Cardiac fibroblast (primary cell): ENCODE measurements around the gene PILRB.
"Not testable (repeated sequence)": the region's sequence is repeated elsewhere in the genome, so short reads cannot be mapped to it uniquely, and the experiment has no call there.

ENCODE experiments used
- DNase-seq, 2 donors: peaks; one replicate each; pipeline versions ENCODE4 v3.0.0 to v3.0.0-alpha.2; 2010; ENCODE audit warnings: low read depth in 2 of 2
- H3K4me3 ChIP-seq, 2 donors: replicated peaks in 1 of 2; 1 replicate in 1 of 2; 2 replicates in 1 of 2; pipeline ENCODE4 v1.5.1; 2011; ENCODE audit warnings: low read depth in 2 of 2, low read length in 2 of 2, mild to moderate bottlenecking in 2 of 2, moderate library complexity in 1 of 2
- CTCF ChIP-seq: IDR thresholded peaks from one replicate; pipeline ENCODE4 v1.5.1; 2011; ENCODE audit warnings: low read depth, mild to moderate bottlenecking, low read length, inconsistent platforms

The PILRB gene

GRCh38 chr7:100358027-100358856, at the start of gene PILRB:
TSS of gene PILRB (plus strand) at chr7:100358117. CDS start at chr7:100358303, 186 bp downstream.
- TF ChIP-seq CTCF, result peak; percentile 12
- DNase-seq, result no peak
- no peak within 1 kb of the TSS for H3K4me3 ChIP-seq

DNA sequence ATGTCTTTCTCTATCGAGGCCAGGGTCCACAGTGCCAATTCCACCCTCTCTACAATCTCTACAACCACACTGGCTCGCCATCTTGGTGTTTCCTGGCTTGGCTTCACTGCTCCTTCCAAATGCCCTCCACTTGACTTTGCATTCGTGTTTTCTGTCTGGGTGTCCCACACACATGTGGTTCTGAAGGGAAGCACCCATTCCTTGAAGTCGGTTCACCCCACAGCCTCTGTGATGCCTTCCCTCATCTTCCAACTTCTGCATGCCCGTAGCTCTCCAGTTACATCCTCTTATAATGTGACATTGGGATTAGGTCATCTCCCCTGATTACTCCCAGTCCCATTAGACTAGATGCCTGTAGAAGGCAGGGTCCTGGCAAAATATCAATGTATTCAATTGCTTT, 39.6 kb upstream of the PILRB start:
- not testable (repeated sequence) for H3K4me3 ChIP-seq, DNase-seq

- DNase-seq, H3K4me3 ChIP-seq: not testable (repeated sequence)
Observed at GRCh38 chr7:100321648-100322047, 36.3 kb upstream of the PILRB start.

DNA sequence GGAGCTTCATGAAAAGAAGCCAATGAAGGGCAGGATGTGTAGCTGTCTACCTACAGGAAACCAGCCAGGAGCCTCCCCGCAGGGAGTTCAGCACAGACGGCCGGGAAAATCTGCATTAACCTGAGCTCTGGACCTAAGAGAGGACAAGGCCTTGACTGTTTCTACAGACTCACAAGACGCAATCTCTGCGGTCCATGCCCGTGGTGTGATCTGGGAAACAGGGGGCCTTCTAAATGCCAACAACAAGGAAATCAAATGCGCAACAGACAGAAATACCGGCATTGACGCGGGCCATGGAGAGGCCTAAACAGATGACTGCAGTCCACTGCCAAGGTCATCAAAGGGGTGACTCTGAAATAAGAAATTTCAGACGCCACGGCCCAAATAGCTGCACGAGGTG, 33.7 kb upstream of the PILRB start:
- DNase-seq, H3K4me3 ChIP-seq: not testable (repeated sequence)

- H3K4me3 ChIP-seq, DNase-seq: not testable (repeated sequence)
Observed at GRCh38 chr7:100325671-100326070, 32.2 kb upstream of the PILRB start.

- not testable (repeated sequence) for H3K4me3 ChIP-seq, DNase-seq
Observed at GRCh38 chr7:100326914-100327313, 31.0 kb upstream of the PILRB start.

DNA sequence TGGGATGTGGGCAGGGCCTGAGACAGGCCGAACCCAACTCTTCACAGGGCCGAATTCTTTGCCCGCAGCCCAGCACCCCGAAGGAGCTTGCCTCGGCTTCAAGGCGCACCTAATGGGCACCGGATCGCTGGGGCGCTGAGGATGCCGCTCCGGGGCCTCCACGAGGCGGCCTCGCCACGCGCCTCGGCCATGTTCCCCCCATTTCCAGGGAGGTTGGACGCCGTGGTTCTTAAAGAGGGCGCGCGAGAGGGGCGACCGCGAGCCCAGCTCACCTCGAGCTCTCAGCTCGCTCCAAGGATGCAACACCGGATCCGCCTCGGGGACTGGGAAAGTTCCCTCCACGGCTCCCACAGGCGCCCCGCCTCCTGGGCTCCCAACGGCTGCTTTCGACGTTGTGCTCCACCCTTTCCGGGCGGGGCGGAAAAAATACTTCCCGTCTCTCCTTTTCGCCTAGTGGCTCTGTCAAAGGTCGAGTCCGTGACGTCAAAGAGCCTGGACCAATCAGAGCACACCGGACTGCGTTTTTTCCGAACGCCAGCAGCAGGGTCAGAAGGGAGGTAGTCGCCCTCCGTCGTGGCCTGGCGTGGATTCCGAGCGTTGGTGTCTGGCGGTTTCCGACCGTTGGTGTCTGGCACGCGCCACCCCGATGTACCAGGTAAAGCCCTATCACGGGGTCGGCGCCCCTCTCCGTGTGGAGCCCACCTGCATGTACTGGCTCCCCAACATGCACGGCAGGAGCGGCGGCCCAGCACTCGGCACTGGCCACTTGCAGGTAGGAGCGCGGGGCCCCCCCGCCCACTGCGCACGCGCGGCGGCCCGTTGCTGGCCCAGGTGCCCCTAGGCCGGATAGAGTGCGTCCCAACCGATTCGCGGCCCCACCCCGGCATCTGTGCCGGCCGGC, 22.1 kb upstream of the PILRB start:
- DNase-seq, result peak; percentile 94 to 95
- H3K4me3 ChIP-seq, result peak overlapping the region; percentile 67 to 72

DNA sequence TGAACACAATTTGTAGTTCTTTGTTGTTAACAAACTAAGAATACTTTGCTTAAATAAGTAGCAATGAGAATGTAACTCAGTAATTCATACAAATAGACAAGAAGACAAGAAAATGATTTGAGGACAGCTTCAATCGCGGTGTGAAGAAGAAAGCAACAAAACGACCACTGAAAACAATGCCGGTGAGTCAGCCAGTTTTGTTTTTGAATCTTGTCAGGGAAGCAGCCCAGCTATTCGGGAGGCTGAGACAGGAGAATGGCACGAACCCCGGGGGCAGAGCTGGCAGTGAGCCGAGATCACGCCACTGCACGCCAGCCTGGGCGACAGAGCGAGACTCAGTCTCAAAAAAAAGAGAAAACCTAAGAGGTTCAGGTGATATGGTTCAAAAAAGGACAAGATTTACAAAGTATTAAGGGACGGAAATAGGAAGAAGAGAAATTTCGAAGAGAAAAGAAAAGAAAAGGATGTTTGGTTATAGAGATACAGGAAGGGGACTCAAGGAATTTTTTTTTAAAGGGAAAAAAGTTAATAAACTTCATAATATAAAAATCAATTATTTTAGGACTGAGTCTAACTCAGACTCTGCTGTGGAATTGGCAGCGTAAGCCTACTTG, 19.7 kb upstream of the PILRB start:
- peak in 1 of 2 donors; percentile 56 for DNase-seq
- not testable (repeated sequence) for H3K4me3 ChIP-seq

DNA sequence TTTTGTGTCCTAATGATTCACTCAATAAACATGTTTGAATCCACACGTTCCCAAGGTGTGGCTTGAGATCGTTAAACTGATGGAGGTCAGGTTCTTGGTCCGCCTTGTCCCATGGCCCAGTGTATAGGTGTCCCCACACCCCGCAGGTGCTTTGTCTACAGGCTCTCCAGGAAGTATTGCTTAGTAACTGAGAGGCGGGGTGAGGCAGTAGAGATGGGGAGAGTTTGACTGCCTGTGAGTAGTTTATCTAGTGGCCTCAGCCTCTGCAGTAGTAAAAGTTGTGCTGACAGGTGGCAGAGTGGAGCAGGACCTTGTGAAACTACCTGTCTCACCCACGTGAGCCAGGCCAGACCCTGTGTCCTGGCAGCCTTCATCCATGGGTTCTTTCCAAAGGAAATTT, 16.6 kb upstream of the PILRB start:
- DNase-seq, result not testable (repeated sequence)

DNA sequence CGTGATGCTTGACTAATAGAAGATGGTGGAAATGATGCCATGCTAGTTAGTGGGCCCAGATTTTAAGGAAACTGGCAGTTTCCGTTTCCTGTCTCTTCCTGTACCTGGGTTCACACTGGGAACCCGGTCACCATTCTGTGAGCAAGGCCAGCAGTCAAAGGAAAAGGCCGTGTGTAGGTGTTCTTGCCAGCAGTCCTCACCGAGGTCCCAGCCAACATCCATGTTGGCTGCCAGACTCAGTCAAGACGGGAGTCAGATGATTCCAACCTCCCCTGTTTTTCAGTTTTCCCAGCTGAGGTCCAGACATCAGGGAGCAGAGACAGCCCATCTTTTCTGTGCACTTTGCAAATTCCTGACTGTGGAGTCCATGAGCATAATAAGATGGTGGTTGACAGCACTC, 15.2 kb upstream of the PILRB start:
- DNase-seq, result no peak
- TF ChIP-seq CTCF, result no peak
- no peak overlapping the region for H3K4me3 ChIP-seq

More for the DNA sequence above, 16.6 kb upstream of the PILRB start:
- H3K4me3 ChIP-seq, result not testable (repeated sequence)

- H3K4me3 ChIP-seq, DNase-seq: not testable (repeated sequence)
Observed at GRCh38 chr7:100344124-100344559, 13.8 kb upstream of the PILRB start.
